Effector memory CD4-positive, alpha-beta T cell (primary cell): ENCODE results near the gene TBCD.

Source experiments
- DNase-seq, 3 donors: peaks; one replicate each; pipeline ENCODE4 v3.0.0-alpha.2; 2020
- H3K27ac ChIP-seq: 2 replicates; pipeline ENCODE4 v1.7.0; 2013; ENCODE audit warnings: mild to moderate bottlenecking, low read length, moderate library complexity; ENCODE audit not compliant: insufficient read depth, poor library complexity, severe bottlenecking
- H3K27me3 ChIP-seq: replicated peaks from 2 replicates; pipeline ENCODE4 v1.7.0; 2013; ENCODE audit warnings: mild to moderate bottlenecking, low read length; ENCODE audit not compliant: insufficient read depth, control insufficient read depth, poor library complexity, severe bottlenecking
- H3K36me3 ChIP-seq: 2 replicates; pipeline ENCODE4 v1.7.0; 2013; ENCODE audit warnings: mild to moderate bottlenecking, low read length, moderate library complexity; ENCODE audit not compliant: control insufficient read depth, insufficient read depth
- H3K4me1 ChIP-seq: 2 replicates; pipeline ENCODE4 v1.7.0; 2013; ENCODE audit warnings: low read length, mild to moderate bottlenecking; ENCODE audit not compliant: control insufficient read depth, insufficient read depth, poor library complexity, severe bottlenecking
- H3K4me3 ChIP-seq: 2 replicates; pipeline ENCODE4 v1.7.0; 2013; ENCODE audit warnings: low read length, low read depth, mild to moderate bottlenecking; ENCODE audit not compliant: insufficient read depth, poor library complexity, severe bottlenecking
- H3K9me3 ChIP-seq: 2 replicates; pipeline ENCODE4 v1.7.0; 2013; ENCODE audit warnings: mild to moderate bottlenecking, low read length, moderate library complexity; ENCODE audit not compliant: control insufficient read depth

Gene TBCD

GRCh38 chr17:82943339-82943738 lies 191.5 kb downstream of the TBCD start:
- H3K36me3 ChIP-seq = peaks cover 63% of the 10 kb centered on the region
- peaks cover 13% of the 10 kb centered on the region for H3K9me3 ChIP-seq
- no peaks in the 10 kb centered on the region for H3K27me3 ChIP-seq
- no peak overlapping the region for H3K4me3 ChIP-seq
- no peak for DNase-seq
- H3K4me1 ChIP-seq = no peaks in the 10 kb centered on the region
- H3K27ac ChIP-seq = no peak overlapping the region

- Histone ChIP-seq H3K27me3 (no peaks in the 10 kb centered on the region), H3K27ac (no peak overlapping the region), H3K9me3 (peaks cover 13% of the 10 kb centered on the region), H3K36me3 (peaks cover 59% of the 10 kb centered on the region), H3K4me3 (no peak overlapping the region), H3K4me1 (no peaks in the 10 kb centered on the region)
- DNase-seq = no peak
These were observed 191.9 kb downstream of the TBCD start for GRCh38 chr17:82943751-82944150.

- Histone ChIP-seq H3K4me3 (no peak overlapping the region), H3K27me3 (no peaks in the 10 kb centered on the region), H3K4me1 (no peaks in the 10 kb centered on the region), H3K27ac (no peak overlapping the region), H3K9me3 (peaks cover 13% of the 10 kb centered on the region), H3K36me3 (peaks cover 50% of the 10 kb centered on the region)
- DNase-seq = no peak
These were observed 193.1 kb downstream of the TBCD start for GRCh38 chr17:82944990-82945389.

- Histone ChIP-seq H3K27ac (no peak overlapping the region), H3K36me3 (peaks cover 40% of the 10 kb centered on the region), H3K27me3 (no peaks in the 10 kb centered on the region), H3K4me1 (no peaks in the 10 kb centered on the region), H3K4me3 (no peak overlapping the region), H3K9me3 (peaks cover 13% of the 10 kb centered on the region)
- no peak for DNase-seq
These were observed 194.2 kb downstream of the TBCD start for GRCh38 chr17:82946081-82946480.

GRCh38 chr17:82947051-82947991 lies 195.5 kb downstream of the TBCD start:
- Histone ChIP-seq H3K36me3 (peaks cover 28% of the 10 kb centered on the region), H3K4me1 (no peaks in the 10 kb centered on the region), H3K27me3 (no peaks in the 10 kb centered on the region), H3K27ac (no peak overlapping the region), H3K4me3 (no peak overlapping the region), H3K9me3 (peaks cover 13% of the 10 kb centered on the region)
- no peak for DNase-seq

- Histone ChIP-seq H3K36me3 (peaks cover 20% of the 10 kb centered on the region), H3K27me3 (no peaks in the 10 kb centered on the region), H3K9me3 (peaks cover 13% of the 10 kb centered on the region), H3K4me1 (no peaks in the 10 kb centered on the region), H3K27ac (no peak overlapping the region), H3K4me3 (no peak overlapping the region)
- DNase-seq = no peak
These were observed 196.2 kb downstream of the TBCD start for GRCh38 chr17:82948081-82948511.

- no peak for DNase-seq
- Histone ChIP-seq H3K4me3 (no peak overlapping the region), H3K36me3 (peaks cover 12% of the 10 kb centered on the region), H3K9me3 (peaks cover 5% of the 10 kb centered on the region), H3K4me1 (no peaks in the 10 kb centered on the region), H3K27me3 (no peaks in the 10 kb centered on the region), H3K27ac (no peak overlapping the region)
These were observed 197.1 kb downstream of the TBCD start for GRCh38 chr17:82948957-82949356.

- DNase-seq = no peak
- Histone ChIP-seq H3K4me1 (no peaks in the 10 kb centered on the region), H3K4me3 (no peak overlapping the region), H3K9me3 (peaks cover under 1% of the 10 kb centered on the region), H3K27ac (no peak overlapping the region), H3K36me3 (peaks cover 8% of the 10 kb centered on the region), H3K27me3 (no peaks in the 10 kb centered on the region)
These were observed 197.5 kb downstream of the TBCD start for GRCh38 chr17:82949361-82949760.

GRCh38 chr17:82949984-82950383 lies 198.1 kb downstream of the TBCD start:
- Histone ChIP-seq H3K36me3 (peaks cover 4% of the 10 kb centered on the region), H3K9me3 (no peaks in the 10 kb centered on the region), H3K4me3 (no peak overlapping the region), H3K27ac (no peak overlapping the region), H3K27me3 (no peaks in the 10 kb centered on the region), H3K4me1 (no peaks in the 10 kb centered on the region)
- no peak for DNase-seq

- Histone ChIP-seq H3K9me3 (no peaks in the 10 kb centered on the region), H3K27me3 (no peaks in the 10 kb centered on the region), H3K4me1 (no peaks in the 10 kb centered on the region), H3K27ac (no peak overlapping the region), H3K36me3 (peaks cover 4% of the 10 kb centered on the region), H3K4me3 (no peak overlapping the region)
- DNase-seq = no peak
These were observed 198.7 kb downstream of the TBCD start for GRCh38 chr17:82950525-82951102.
